Gastrocnemius medialis (tissue), 4 donors: ENCODE data around the gene KCNJ15.

Experiments
- CTCF ChIP-seq, 5 experiments: fragments of 450-650 bp in 3 of 5; fragments of 200-600 bp in 2 of 5; sonication (generic) in 2 of 5; IDR thresholded peaks in 4 of 5; conservative IDR thresholded peaks in 1 of 5; 1 replicate in 4 of 5; 2 replicates in 1 of 5; pipeline ENCODE4 v1.5.1; 2016 to 2019; ENCODE audit warnings: antibody characterized with exemption in 5 of 5, mild to moderate bottlenecking in 3 of 5, moderate library complexity in 3 of 5
- POLR2A ChIP-seq, 2 donors: fragments of 450-650 bp; IDR thresholded peaks; one replicate each; pipeline ENCODE4 v1.6.1; 2017; ENCODE audit warnings: antibody characterized with exemption in 2 of 2, mild to moderate bottlenecking in 2 of 2, moderate library complexity in 2 of 2

- no peak for TF ChIP-seq CTCF (IDR thresholded peaks at IDR 0.05 in 4 of 5, conservative IDR thresholded peaks at IDR 0.05 in 1 of 5)
- TF ChIP-seq POLR2A (IDR thresholded peaks at IDR 0.05), result no peak
These were observed 12.4 kb upstream of the KCNJ15 start for GRCh38 chr21:38244407-38244787.
